Glutamatergic neuron (in vitro differentiated cells): ENCODE results near the gene SLC30A3. TPM values are rescaled to one million over a fixed set of nuclear protein-coding genes. Genes with fewer than 3 reads are reported as not detected.
"Not testable (repeated sequence)": the region's sequence is repeated elsewhere in the genome, so short reads cannot be mapped to it uniquely, and the experiment has no call there.

Experiments
- DNase-seq: peaks from one replicate; pipeline ENCODE4 v3.0.0; 2022
- H3K27ac Mint-ChIP-seq: one replicate; pipeline ENCODE4 v1.8.0; 2020; ENCODE audit warnings: mild to moderate bottlenecking, mixed read lengths, inconsistent platforms; ENCODE audit not compliant: unreplicated experiment
- H3K27me3 Mint-ChIP-seq: one replicate; pipeline ENCODE4 v1.8.0; 2020; ENCODE audit warnings: mild to moderate bottlenecking, moderate library complexity, mixed read lengths, inconsistent platforms; ENCODE audit not compliant: unreplicated experiment
- H3K36me3 Mint-ChIP-seq: one replicate; pipeline ENCODE4 v1.8.0; 2020; ENCODE audit warnings: mild to moderate bottlenecking, mixed read lengths, inconsistent platforms; ENCODE audit not compliant: unreplicated experiment
- H3K4me1 Mint-ChIP-seq: one replicate; pipeline ENCODE4 v1.8.0; 2020; ENCODE audit warnings: mild to moderate bottlenecking, low read depth, mixed read lengths, inconsistent platforms; ENCODE audit not compliant: unreplicated experiment
- H3K4me3 Mint-ChIP-seq: one replicate; pipeline ENCODE4 v1.8.0; 2020; ENCODE audit warnings: mild to moderate bottlenecking, mixed read lengths, inconsistent platforms; ENCODE audit not compliant: unreplicated experiment
- H3K9me3 Mint-ChIP-seq: one replicate; pipeline ENCODE4 v1.8.0; 2020; ENCODE audit warnings: mild to moderate bottlenecking, moderate library complexity, mixed read lengths, inconsistent platforms; ENCODE audit not compliant: unreplicated experiment
- CTCF ChIP-seq: fragments of 200-600 bp; sonication (generic); IDR thresholded peaks from one replicate; pipeline ENCODE4 v1.5.0; 2021; ENCODE audit not compliant: partially characterized antibody, unreplicated experiment
- total RNA-seq: library from RNA; stranded (reverse); fragmentation: NEBNext Ultra II Directional; extraction: Animal tissue kit (Norgen Biotek cat#: 25700); gene quantifications from one replicate; pipeline ENCODE4 v1.2.1, GENCODE V29; 2021; ENCODE audit not compliant: unreplicated experiment

Gene SLC30A3
- total RNA-seq, 1 donor from 2014 or later = 1.3 TPM

GRCh38 chr2:27280826-27281225, 18.0 kb upstream of the SLC30A3 start:
- peaks cover 8% of the 10 kb centered on the region for H3K9me3 Mint-ChIP-seq
- no peak for TF ChIP-seq CTCF
- no peak overlapping the region for H3K27ac Mint-ChIP-seq
- no peak overlapping the region for H3K4me3 Mint-ChIP-seq
- DNase-seq = no peak
- no peaks in the 10 kb centered on the region for H3K36me3 Mint-ChIP-seq
- H3K4me1 Mint-ChIP-seq = peaks cover 26% of the 10 kb centered on the region
- peaks cover 2% of the 10 kb centered on the region for H3K27me3 Mint-ChIP-seq

GRCh38 chr2:27278010-27278409, 15.2 kb upstream of the SLC30A3 start:
- Mint-ChIP-seq H3K27me3 (peaks cover 2% of the 10 kb centered on the region), H3K9me3 (peaks cover 8% of the 10 kb centered on the region), H3K36me3 (no peaks in the 10 kb centered on the region), H3K27ac (no peak overlapping the region), H3K4me3 (no peak overlapping the region), H3K4me1 (peaks cover 20% of the 10 kb centered on the region)
- TF ChIP-seq CTCF = no peak
- DNase-seq = no peak

- DNase-seq = no peak
- Mint-ChIP-seq H3K27me3 (no peaks in the 10 kb centered on the region), H3K4me3 (no peak within 1 kb of the TSS), H3K27ac (no peak within 1 kb of the TSS), H3K9me3 (peaks cover 2% of the 10 kb centered on the region), H3K4me1 (no peaks in the 10 kb centered on the region), H3K36me3 (no peaks in the 10 kb centered on the region)
- TF ChIP-seq CTCF = no peak
These were observed 12.6 kb upstream of the SLC30A3 start, which contains the start of gene DNAJC5G for GRCh38 chr2:27275211-27276150. Gene DNAJC5G (plus strand): TSS chr2:27275433. CDS start chr2:27276729, 1,296 bp downstream.

- not testable (repeated sequence) for DNase-seq, H3K27ac Mint-ChIP-seq, H3K4me1 Mint-ChIP-seq, H3K27me3 Mint-ChIP-seq, H3K9me3 Mint-ChIP-seq, H3K36me3 Mint-ChIP-seq, H3K4me3 Mint-ChIP-seq
These were observed 10.0 kb upstream of the SLC30A3 start for GRCh38 chr2:27272537-27273522.

- Mint-ChIP-seq H3K4me3 (no peak overlapping the region), H3K27ac (no peak overlapping the region), H3K4me1 (no peaks in the 10 kb centered on the region), H3K36me3 (no peaks in the 10 kb centered on the region), H3K9me3 (no peaks in the 10 kb centered on the region), H3K27me3 (no peaks in the 10 kb centered on the region)
- TF ChIP-seq CTCF = no peak
- DNase-seq = no peak
These were observed 8.9 kb upstream of the SLC30A3 start for GRCh38 chr2:27271631-27272340.
